Spleen (tissue), 7 donors: ENCODE data around the gene NPNT.
A peak's percentile ranks its signal among the peaks of the same experiment; 100 is the strongest.

ENCODE experiments used
- CTCF ChIP-seq, 11 experiments: fragments of 200-600 bp in 7 of 11; fragments of 450-650 bp in 4 of 11; sonication (generic) in 4 of 11; IDR thresholded peaks in 8 of 11; conservative IDR thresholded peaks in 3 of 11; 1 replicate in 7 of 11; 2 replicates in 4 of 11; pipeline versions ENCODE4 v1.4.0 to v1.8.0; 2016 to 2021; ENCODE audit warnings: antibody characterized with exemption in 11 of 11, inconsistent platforms in 4 of 11, mild to moderate bottlenecking in 1 of 11
- POLR2A ChIP-seq, 3 donors: fragments of 450-650 bp; IDR thresholded peaks; one replicate each; pipeline ENCODE4 v1.5.1; 2017; ENCODE audit warnings: antibody characterized with exemption in 3 of 3, mild to moderate bottlenecking in 1 of 3
- POLR2AphosphoS5 ChIP-seq, 3 donors: sonication (generic); formaldehyde crosslinking; IDR thresholded peaks; one replicate each; pipeline ENCODE4 v1.5.1; 2017; ENCODE audit warnings: antibody characterized with exemption in 3 of 3
- donor health status: DM: no; HTN: no; CAD: no; lungs with moderate emphysema.
- donor health status: DM: no; HTN: no; CAD: no.
- donor health status: DM: no; HTN: no; CAD: no.

GRCh38 chr4:105989485-105990242 lies 94.4 kb downstream of the NPNT start:
- TF ChIP-seq CTCF (IDR thresholded peaks at IDR 0.05 in 8 of 11, conservative IDR thresholded peaks at IDR 0.05 in 3 of 11): no peak
- peak in 1 of 3 donors; percentile 21 for TF ChIP-seq POLR2AphosphoS5 (IDR thresholded peaks at IDR 0.05)
- no peak for TF ChIP-seq POLR2A (IDR thresholded peaks at IDR 0.05)
